Panc1 (cell line): ENCODE measurements around the gene FAM187B. TPM values are rescaled to one million over a fixed set of nuclear protein-coding genes. Genes with fewer than 3 reads are reported as not detected.

ENCODE experiments used
- ATAC-seq: fragments of 200-7000 bp; cut with Tn5 transposase; 2 replicates; pipeline ENCODE4 v1.9.1; 2020; ENCODE audit warnings: mild to moderate bottlenecking, moderate library complexity
- BruUV-seq: library from RNA; stranded (reverse); fragments of 400-500 nt; replicated peaks from 2 replicates; lab custom pipeline; 2021; lab: Mats Ljungman, UMichigan
- CTCF ChIA-PET: fragments of 300-600 bp; sonication (Branson Sonifier 250); formaldehyde crosslinking; loops from one replicate; lab custom pipeline; 2022; ENCODE audit warnings: antibody characterized with exemption; lab: Charles Lee
- POLR2A ChIA-PET: fragments of 300-600 bp; sonication (Branson Sonifier 250); formaldehyde crosslinking; loops from one replicate; lab custom pipeline; 2022; ENCODE audit warnings: antibody characterized with exemption; lab: Charles Lee
- DNase-seq: peaks from one replicate; pipeline ENCODE4 v3.0.0-alpha.2; 2010; ENCODE audit warnings: low read depth, low spot score
- H3K27ac ChIP-seq: 2 replicates; pipeline ENCODE4 v1.5.1; 2011; ENCODE audit warnings: mild to moderate bottlenecking, low read length, inconsistent platforms
- H3K27me3 ChIP-seq: fragments of 200-500 bp; sonication (Bioruptor generic); 2 replicates; pipeline ENCODE4 v1.6.0; 2014; ENCODE audit warnings: low read length, inconsistent platforms; ENCODE audit not compliant: control insufficient read depth, insufficient read depth
- H3K36me3 ChIP-seq: fragments of 200-500 bp; sonication (Bioruptor generic); 2 replicates; pipeline ENCODE4 v1.5.1; 2014; ENCODE audit warnings: inconsistent platforms, mild to moderate bottlenecking, low read length, moderate library complexity; ENCODE audit not compliant: control insufficient read depth, insufficient read depth
- H3K4me1 ChIP-seq: 2 replicates; pipeline ENCODE4 v1.5.1; 2011; ENCODE audit warnings: inconsistent platforms, mild to moderate bottlenecking, low read length, moderate library complexity; ENCODE audit not compliant: control insufficient read depth, insufficient read depth
- H3K4me3 ChIP-seq, 2 experiments: 2 replicates each; pipeline ENCODE4 v1.5.1; 2011 to 2012; ENCODE audit warnings: low read depth in 2 of 2, low read length in 2 of 2, mild to moderate bottlenecking in 2 of 2, inconsistent platforms in 1 of 2, moderate library complexity in 1 of 2
- H3K9me3 ChIP-seq: fragments of 200-500 bp; sonication (Bioruptor generic); 2 replicates; pipeline ENCODE4 v1.5.1; 2014; ENCODE audit warnings: low read depth, mild to moderate bottlenecking, inconsistent platforms, low read length, moderate library complexity; ENCODE audit not compliant: control insufficient read depth, insufficient read depth
- POLR2AphosphoS5 ChIP-seq: IDR thresholded peaks from 2 replicates; pipeline ENCODE4 v1.6.1; 2012; ENCODE audit warnings: mild to moderate bottlenecking, low read depth, low read length, moderate library complexity
- SIN3A ChIP-seq: IDR thresholded peaks from 2 replicates; pipeline ENCODE4 v1.6.1; 2012; ENCODE audit warnings: low read depth, mild to moderate bottlenecking, low read length, moderate library complexity, borderline replicate concordance; ENCODE audit not compliant: insufficient read depth
- TCF7L2 ChIP-seq: IDR thresholded peaks from 2 replicates; pipeline ENCODE4 v1.6.1; 2011; ENCODE audit warnings: mild to moderate bottlenecking, low read depth, low read length, inconsistent platforms
- in situ Hi-C: cut with HindIII; loops from 2 replicates; pipeline ENCODE4 v1.10.0; 2016; ENCODE audit warnings: low sequenced_read_pairs, low pct_unique_long_range_greater_than_20kb
- intact Hi-C: fragments of 100-400 bp; cut with micrococcal nuclease; formaldehyde crosslinking; loops from one replicate; pipeline ENCODE4 v1.10.0; 2022; ENCODE audit not compliant: unreplicated experiment
- total RNA-seq: library from RNA; stranded (reverse); gene quantifications from one replicate; pipeline ENCODE4 v1.2.1, GENCODE V29; 2021; ENCODE audit not compliant: unreplicated experiment
- TF ChIP-seq, protein P1 (sequence below): fragments of 450-650 bp; IDR thresholded peaks from 2 replicates; pipeline ENCODE4 v1.5.1; 2017; ENCODE audit warnings: mild to moderate bottlenecking
- TF ChIP-seq, protein P2 (sequence below), 2 experiments: IDR thresholded peaks; 2 replicates each; pipeline ENCODE4 v1.6.1; 2011 to 2012; ENCODE audit warnings: low read depth in 2 of 2, control low read depth in 1 of 2, low read length in 1 of 2, mild to moderate bottlenecking in 1 of 2, moderate library complexity in 1 of 2; ENCODE audit not compliant: insufficient read depth in 1 of 2

The FAM187B gene
- total RNA-seq, 1 experiment from 2014 or later: not detected

DNA sequence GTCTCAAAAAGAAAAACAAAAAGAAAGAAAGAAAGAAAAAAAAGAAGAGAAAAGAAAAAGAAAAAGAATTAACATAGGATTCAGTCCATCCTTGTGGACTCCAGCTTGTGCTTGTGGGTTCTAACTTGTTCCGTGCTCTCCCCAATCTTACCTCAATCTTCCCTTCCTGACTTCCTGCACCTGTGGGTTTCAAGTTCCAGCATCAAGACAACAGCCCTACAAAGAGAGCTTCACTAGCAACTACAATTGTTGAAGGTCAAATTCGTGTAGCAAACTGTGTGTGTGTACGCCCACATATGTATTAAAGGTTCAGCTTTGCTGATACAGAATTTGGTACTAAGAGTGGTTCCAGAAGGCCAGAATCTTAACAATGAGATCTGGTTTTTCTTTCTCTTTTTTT, 48.7 kb downstream of the FAM187B start:
- no TSS peak for BruUV-seq
- CTCF ChIA-PET: no interaction called here
- H3K27ac ChIP-seq: no peak overlapping the region
- POLR2A ChIA-PET: interaction anchor here (0.9 kb wide), 1 partner anchor 26 kb away, joined by 4 read pairs; no protein-coding TSS in a partner anchor
- in situ Hi-C loops (no loop called here), intact Hi-C loops (no loop called here)
- no peak for ATAC-seq
- no peak overlapping the region for H3K4me3 ChIP-seq
- no peaks in the 10 kb centered on the region for H3K4me1 ChIP-seq
- TF ChIP-seq, protein P1, sequence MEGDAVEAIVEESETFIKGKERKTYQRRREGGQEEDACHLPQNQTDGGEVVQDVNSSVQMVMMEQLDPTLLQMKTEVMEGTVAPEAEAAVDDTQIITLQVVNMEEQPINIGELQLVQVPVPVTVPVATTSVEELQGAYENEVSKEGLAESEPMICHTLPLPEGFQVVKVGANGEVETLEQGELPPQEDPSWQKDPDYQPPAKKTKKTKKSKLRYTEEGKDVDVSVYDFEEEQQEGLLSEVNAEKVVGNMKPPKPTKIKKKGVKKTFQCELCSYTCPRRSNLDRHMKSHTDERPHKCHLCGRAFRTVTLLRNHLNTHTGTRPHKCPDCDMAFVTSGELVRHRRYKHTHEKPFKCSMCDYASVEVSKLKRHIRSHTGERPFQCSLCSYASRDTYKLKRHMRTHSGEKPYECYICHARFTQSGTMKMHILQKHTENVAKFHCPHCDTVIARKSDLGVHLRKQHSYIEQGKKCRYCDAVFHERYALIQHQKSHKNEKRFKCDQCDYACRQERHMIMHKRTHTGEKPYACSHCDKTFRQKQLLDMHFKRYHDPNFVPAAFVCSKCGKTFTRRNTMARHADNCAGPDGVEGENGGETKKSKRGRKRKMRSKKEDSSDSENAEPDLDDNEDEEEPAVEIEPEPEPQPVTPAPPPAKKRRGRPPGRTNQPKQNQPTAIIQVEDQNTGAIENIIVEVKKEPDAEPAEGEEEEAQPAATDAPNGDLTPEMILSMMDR: no peak
- no peak for TF ChIP-seq POLR2AphosphoS5
- TF ChIP-seq SIN3A: no peak
- TF ChIP-seq TCF7L2: no peak
- TF ChIP-seq, protein P2, sequence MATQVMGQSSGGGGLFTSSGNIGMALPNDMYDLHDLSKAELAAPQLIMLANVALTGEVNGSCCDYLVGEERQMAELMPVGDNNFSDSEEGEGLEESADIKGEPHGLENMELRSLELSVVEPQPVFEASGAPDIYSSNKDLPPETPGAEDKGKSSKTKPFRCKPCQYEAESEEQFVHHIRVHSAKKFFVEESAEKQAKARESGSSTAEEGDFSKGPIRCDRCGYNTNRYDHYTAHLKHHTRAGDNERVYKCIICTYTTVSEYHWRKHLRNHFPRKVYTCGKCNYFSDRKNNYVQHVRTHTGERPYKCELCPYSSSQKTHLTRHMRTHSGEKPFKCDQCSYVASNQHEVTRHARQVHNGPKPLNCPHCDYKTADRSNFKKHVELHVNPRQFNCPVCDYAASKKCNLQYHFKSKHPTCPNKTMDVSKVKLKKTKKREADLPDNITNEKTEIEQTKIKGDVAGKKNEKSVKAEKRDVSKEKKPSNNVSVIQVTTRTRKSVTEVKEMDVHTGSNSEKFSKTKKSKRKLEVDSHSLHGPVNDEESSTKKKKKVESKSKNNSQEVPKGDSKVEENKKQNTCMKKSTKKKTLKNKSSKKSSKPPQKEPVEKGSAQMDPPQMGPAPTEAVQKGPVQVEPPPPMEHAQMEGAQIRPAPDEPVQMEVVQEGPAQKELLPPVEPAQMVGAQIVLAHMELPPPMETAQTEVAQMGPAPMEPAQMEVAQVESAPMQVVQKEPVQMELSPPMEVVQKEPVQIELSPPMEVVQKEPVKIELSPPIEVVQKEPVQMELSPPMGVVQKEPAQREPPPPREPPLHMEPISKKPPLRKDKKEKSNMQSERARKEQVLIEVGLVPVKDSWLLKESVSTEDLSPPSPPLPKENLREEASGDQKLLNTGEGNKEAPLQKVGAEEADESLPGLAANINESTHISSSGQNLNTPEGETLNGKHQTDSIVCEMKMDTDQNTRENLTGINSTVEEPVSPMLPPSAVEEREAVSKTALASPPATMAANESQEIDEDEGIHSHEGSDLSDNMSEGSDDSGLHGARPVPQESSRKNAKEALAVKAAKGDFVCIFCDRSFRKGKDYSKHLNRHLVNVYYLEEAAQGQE (IDR thresholded peaks at IDR 0.05; ENCODE audit: insufficient read depth in 1 of 2, low read depth in 2 of 2, low read length in 1 of 2): no peak
- DNase-seq: no peak
- no peaks in the 10 kb centered on the region for H3K9me3 ChIP-seq
- H3K36me3 ChIP-seq: no peaks in the 10 kb centered on the region
- 0 out of 2 replicates have a peak, but pooled peaks cover 2% of the 10 kb centered on the region for H3K27me3 ChIP-seq

DNA sequence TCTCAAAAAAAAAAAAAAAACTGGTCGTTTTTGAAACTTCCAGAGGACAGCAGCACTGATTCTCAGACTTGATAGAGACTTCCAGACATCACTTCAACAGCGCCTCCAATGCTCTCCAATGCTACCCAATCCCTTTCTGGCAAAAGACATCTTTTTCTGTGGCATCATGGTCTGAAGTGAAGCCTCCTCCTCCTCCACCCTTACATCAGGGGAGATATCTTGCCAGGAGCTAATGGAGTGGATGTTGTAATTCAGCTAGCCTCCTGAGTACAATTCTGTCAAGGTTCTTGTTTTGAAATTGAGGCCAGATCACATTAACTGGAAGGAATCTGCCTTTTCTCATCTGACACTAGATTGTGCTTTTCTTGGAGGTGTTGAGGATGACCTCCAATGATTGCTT, 49.8 kb downstream of the FAM187B start:
- TF ChIP-seq TCF7L2: no peak
- TF ChIP-seq, protein P1: no peak
- no peak for TF ChIP-seq POLR2AphosphoS5
- no peak for ATAC-seq
- Histone ChIP-seq H3K36me3 (no peaks in the 10 kb centered on the region), H3K27ac (no peak overlapping the region), H3K27me3 (0 out of 2 replicates have a peak, but pooled peaks cover 2% of the 10 kb centered on the region), H3K4me1 (no peaks in the 10 kb centered on the region), H3K4me3 (no peak overlapping the region), H3K9me3 (no peaks in the 10 kb centered on the region)
- DNase-seq: no peak
- ChIA-PET POLR2A (interaction anchor here (0.6 kb wide), 1 partner anchor 33 kb away, joined by 6 read pairs; no protein-coding TSS in a partner anchor), CTCF (interaction anchor here (0.7 kb wide), 1 partner anchor 15 kb away, joined by 8 read pairs; no protein-coding TSS in a partner anchor)
- intact Hi-C loops (no loop called here), in situ Hi-C loops (no loop called here)
- no TSS peak for BruUV-seq
